GM21786 (cell line): ENCODE data around the gene IRAK4.
"Not testable (repeated sequence)": the region's sequence is repeated elsewhere in the genome, so short reads cannot be mapped to it uniquely, and the experiment has no call there.

ENCODE experiments used
- ATAC-seq: cut with Tn5 transposase; IDR thresholded peaks from one replicate; pipeline ENCODE4 v1.9.1; 2021; ENCODE audit not compliant: unreplicated experiment

The IRAK4 gene

DNA sequence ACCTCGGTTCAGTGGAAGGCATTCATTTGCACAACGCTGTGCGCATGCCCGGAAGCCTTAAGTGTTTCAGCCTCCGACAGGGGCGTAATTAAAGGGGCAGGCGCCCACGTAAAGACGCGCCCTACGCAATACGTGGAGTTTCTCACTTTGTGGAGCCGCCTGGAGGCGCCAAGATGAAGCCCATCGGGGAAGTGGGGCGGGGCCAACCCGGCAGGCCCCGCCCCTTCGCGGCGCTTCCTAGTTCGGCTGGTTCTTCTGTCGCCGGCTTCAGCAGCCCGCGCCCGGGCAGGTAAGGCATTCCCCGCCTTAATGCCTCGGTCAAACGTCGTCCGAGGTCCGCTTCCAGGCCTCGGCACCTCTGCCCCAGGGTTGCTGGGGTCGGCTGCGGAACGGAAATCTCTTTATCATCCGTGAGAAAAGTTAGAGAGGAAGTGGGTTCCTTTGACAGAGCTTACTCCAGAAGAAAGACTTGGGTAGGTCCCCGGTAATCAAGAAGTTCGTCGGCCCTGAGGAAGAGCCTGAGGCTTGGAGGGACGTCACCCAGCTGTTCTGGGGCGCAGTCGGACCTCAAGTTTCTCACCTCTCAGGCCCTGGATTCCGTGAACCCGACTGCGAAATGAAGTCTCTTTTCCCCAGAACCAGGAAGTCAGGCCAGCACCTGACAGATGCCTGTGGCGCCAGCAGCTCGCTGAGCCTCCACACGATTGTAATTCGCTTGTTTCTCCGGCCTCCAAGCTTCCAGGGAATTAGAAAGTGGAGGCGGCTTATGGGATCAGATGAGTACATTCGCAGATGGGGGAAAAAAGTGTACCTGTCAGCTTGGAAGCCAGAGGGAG lies at the start of gene IRAK4, which contains the start of gene PUS7L:
Gene IRAK4 (plus strand): TSS at position 224 of the 836 bp plus-strand sequence. CDS start 9,161 bp downstream, outside the sequence.
Gene PUS7L (minus strand): TSS at position 63 of the 836 bp plus-strand sequence. CDS start 3,545 bp downstream, outside the sequence.
- peak; percentile 97 for ATAC-seq

DNA sequence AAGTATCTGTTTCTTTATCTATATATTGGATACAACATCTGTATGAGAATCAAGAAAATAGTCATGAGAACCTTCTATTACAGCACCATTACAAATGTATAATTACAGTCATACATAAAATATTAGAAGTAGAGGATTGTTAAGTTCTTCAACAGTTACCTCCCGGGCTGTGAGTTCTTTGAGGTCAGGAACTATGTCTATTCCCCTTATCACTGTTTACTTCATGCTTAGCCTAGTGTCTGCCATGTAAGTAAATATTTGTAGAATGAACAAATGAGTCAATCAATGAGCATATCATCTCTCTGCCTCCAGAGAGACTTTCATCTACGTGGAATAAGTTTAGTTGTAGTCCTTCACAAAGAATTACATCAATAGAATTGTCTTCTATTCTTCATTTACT lies 47.4 kb upstream of the IRAK4 start:
- no peak for ATAC-seq

DNA sequence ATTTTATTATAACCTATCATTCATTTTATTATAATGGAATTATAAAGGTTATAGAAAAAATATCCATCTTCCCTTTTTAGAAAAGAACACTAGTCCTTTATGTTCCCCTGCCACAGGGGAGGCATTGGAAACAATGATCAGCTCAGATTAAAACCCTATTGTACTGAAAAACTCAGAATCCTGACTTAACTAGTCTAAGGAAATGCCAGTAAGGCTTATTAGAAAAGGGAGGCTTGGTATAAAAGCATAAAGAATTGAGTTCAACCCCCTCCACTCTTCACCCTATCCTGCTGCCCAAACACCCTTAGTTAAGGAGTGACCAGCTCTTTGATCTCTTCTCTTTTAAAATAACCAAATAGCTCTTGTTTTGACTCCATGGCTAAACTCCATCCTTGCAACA lies 36.1 kb upstream of the IRAK4 start:
- no peak for ATAC-seq

DNA sequence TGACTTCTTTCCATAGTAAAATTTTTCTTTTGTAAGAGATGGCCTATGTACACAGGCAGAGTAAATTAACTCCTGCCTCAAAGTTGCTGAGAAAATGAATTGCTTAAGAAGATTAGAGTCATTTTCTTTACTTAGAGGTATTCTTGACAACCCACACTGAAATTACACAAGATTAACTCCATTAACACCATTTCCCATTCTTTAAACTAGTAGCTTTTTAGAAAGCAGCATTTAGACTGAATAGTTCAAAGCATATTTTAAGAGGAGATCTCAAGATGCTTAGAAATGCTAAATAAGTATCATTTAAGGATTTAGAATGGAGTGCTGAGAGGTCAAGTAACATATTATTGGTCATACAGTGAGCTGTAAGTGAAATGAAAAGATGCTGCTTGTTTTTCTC lies 35.6 kb upstream of the IRAK4 start:
- no peak for ATAC-seq

- no peak for ATAC-seq
Observed at GRCh38 chr12:43728117-43728516, 30.6 kb upstream of the IRAK4 start.

DNA sequence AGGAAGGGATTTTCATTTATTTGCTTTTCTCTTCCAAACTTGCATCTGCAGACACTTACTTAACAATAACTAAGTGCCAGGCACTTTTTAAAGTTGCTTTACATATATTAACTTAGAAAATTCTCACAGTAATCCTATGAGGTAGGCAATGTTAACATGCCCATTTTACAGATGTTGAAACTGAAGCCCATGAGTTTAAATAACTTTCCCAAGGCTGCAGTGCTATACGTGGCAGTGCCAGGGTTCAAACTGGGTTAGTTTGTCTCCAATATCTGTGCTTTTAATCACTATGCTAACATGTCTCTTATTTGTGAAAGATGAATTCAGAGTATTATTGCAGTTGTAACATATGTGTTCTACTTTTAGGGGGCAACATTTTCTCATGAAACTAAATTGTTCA lies 30.1 kb upstream of the IRAK4 start:
- no peak for ATAC-seq

- no peak for ATAC-seq
Observed at GRCh38 chr12:43730283-43730682, 28.5 kb upstream of the IRAK4 start.

- ATAC-seq = no peak
Observed at GRCh38 chr12:43733687-43734086, 25.1 kb upstream of the IRAK4 start.

- no peak for ATAC-seq
Observed at GRCh38 chr12:43736927-43737440, 21.8 kb upstream of the IRAK4 start.

- no peak for ATAC-seq
Observed at GRCh38 chr12:43737646-43738045, 21.1 kb upstream of the IRAK4 start.

DNA sequence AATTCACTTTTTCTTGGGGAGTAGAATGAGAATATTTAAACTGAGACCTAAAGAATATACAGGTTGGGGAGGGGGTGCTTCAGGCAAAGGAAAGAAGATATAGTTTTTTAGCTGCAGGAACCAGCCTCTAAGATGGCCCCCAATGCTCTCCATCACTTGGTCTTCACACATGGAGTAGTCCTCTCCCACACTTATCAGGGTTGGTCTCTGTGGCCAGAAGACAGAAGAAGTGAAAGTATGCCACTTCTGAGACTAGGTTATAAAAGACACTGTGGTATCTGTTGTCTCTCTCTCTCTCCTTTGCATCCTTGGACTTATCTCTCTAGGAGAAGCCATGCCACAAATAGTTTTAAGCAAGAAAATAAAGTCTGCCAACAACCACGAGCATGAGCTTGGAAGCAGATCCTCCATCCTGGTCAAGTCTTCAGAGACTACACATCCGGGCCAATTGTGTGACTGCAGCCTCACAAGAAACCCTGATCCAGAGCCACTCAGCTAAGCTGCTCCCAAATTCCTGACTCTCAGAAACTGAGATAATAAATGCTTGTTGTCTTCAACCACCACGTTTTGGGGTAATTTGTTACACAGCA lies 18.1 kb upstream of the IRAK4 start:
- ATAC-seq = peak; percentile 78

GRCh38 chr12:43742106-43742505 lies 16.6 kb upstream of the IRAK4 start:
- no peak for ATAC-seq

- ATAC-seq = no peak
Observed at GRCh38 chr12:43744826-43745225, 13.9 kb upstream of the IRAK4 start.

GRCh38 chr12:43749016-43749415 lies 9.7 kb upstream of the IRAK4 start:
- no peak for ATAC-seq

- no peak for ATAC-seq
Observed at GRCh38 chr12:43750814-43751213, 7.9 kb upstream of the IRAK4 start.

DNA sequence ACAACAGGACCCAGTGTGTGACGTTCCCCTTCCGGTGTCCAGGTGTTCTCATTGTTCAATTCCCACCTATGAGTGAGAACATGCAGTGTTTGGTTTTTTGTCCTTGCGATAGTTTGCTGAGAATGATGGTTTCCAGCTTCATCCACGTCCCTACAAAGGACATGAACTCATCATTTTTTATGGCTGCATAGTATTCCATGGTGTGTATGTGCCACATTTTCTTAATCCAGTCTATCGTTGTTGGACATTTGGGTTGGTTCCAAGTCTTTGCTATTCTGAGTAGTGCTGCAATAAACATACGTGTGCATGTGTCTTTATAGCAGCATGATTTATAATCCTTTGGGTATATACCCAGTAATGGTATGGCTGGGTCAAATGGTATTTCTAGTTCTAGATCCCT lies 7.4 kb upstream of the IRAK4 start:
- ATAC-seq = not testable (repeated sequence)

- no peak for ATAC-seq
Observed at GRCh38 chr12:43754015-43754414, 4.7 kb upstream of the IRAK4 start.

DNA sequence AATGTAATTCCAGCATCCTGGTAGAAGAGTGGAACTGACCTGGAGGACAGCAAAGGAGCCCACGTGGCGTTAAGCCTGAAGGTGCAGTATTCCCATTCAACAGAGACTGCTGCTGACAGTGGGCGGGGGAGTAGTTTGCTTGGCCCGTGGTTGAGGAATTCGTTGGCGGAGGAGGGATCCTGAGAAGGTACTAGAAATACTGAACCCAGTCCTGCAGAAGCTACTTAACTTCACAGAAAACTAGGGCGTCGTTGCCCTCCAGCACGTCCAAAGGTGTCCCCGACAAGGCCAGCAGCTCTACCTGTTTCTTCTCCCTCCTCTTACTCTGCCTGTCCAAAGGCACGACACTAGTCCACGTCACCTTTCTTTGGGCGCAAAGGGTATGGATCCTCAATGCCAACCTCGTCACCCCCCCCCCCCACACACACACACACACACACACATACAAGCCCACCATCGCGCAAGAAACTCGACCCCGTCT lies 464 bp upstream of the IRAK4 start:
- ATAC-seq = peak; percentile 6

DNA sequence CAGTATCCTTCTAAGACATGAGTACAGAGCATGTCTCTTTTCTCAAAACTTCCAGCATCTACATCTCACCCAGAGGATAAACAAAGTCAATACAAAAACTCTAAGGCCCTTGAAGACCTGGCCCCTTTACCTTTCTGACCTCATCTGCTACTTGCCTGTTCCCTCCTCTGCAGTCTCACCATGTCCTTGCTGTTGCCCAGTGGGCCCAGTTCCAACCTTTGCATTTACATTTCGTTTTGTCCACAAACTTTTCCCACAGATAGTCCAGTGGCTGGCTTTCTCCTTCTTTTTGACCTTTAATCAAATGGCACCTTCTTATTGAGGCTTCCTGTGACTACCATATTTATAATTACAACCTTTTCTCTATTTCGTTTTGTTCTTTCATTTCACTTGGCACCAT lies 1.6 kb downstream of the IRAK4 start:
- no peak for ATAC-seq

GRCh38 chr12:43761500-43761899 lies 2.7 kb downstream of the IRAK4 start:
- ATAC-seq = no peak

DNA sequence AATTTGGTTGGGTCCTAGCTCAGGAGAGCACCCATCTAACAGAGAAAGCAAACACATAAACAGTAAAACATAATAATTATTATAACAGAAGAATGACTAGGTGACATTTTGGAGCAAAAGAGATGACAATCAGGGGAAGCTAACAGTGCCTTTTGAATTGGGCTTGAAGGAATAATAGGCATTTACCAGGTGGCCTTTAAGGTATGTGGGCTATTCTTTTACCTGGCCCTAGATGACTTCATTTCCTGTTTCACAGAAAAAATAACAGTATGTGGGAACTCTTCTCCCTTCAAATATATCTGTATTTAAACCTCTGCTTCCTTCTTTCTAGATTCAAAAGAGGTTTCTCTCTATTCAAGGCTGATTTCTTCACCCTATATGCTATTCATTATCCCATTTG lies 3.8 kb downstream of the IRAK4 start:
- ATAC-seq = no peak

DNA sequence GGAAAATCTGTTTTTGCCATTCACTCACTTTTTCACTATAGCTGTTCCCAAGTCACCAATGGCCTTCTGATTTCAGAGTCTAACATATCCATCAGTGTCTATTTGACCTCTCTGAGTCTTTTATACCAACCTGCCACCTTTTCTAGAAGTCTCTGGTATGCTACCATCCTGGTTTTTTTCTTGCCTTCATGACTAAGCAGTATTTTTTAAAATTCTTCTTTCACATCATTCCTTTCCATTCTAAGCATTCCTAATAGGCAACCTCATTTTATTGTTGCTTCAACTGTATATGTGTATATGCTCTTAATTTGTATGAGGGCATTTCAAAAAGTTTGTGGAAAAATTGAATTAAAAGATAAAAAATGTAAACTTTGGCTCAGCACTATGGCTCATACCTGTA lies 5.0 kb downstream of the IRAK4 start:
- no peak for ATAC-seq
